PFSK-1 (cell line): ENCODE data around the gene CDT1.

Experiments used
- FOXP2 ChIP-seq: optimal IDR thresholded peaks from 2 replicates; pipeline ENCODE3; 2011; ENCODE audit warnings: borderline replicate concordance, control low read depth, inconsistent platforms; ENCODE audit not compliant: insufficient read depth; ENCODE audit errors: extremely low read length, extremely low read depth
- POLR2AphosphoS5 ChIP-seq: IDR thresholded peaks from 2 replicates; pipeline ENCODE4 v1.6.1; 2012; ENCODE audit warnings: low read depth, mild to moderate bottlenecking, control low read depth, low read length, moderate library complexity
- SIN3A ChIP-seq: IDR thresholded peaks from 2 replicates; pipeline ENCODE4 v1.6.1; 2012; ENCODE audit warnings: mild to moderate bottlenecking, low read length, moderate library complexity, borderline replicate concordance; ENCODE audit not compliant: insufficient read depth
- TAF1 ChIP-seq: IDR thresholded peaks from 2 replicates; pipeline ENCODE4 v1.6.1; 2012; ENCODE audit warnings: low read length, control low read depth, borderline replicate concordance; ENCODE audit not compliant: insufficient read depth
- TF ChIP-seq, protein P1 (sequence below), 2 experiments: IDR thresholded peaks; 2 replicates each; pipeline versions ENCODE4 v1.6.1 to v1.8.0; 2011 to 2012; ENCODE audit warnings: low read depth in 2 of 2, low read length in 2 of 2, control low read depth in 1 of 2, inconsistent platforms in 1 of 2, mild to moderate bottlenecking in 1 of 2, moderate library complexity in 1 of 2; ENCODE audit not compliant: insufficient read depth in 1 of 2

The CDT1 gene

DNA sequence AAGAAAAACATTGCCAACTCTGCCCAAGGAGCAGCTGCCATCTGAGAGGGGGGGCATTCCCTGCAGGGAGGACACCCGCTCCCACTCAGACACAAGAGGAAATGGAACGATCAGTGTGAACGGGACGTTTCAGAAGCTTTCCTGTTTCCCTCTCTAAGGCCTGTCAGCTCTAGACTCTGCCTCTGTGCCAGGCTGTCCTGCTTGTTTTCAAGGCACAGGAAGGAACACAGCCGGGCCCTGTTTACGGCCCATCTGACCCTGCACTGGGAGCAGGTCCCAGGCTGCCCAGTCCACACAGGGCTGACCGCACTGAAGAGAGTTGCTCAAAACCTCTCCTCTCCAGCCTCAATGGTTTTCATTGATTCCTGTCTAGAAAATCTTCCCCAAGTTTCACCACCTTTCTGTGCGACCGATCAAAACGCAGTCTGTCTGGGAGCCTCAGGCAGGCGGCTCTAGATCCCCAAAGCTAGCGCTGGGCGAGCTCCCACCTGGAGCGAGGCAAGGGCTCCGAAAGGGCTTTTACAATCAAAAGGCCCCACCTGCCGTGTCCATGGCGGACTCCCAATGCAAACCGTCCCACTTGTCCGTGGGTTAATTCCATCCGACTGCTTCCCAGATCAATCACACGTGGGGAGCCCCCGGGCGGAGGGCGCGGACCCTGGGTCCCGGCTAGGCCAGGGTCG, 20.1 kb upstream of the CDT1 start:
- TF ChIP-seq, protein P1, sequence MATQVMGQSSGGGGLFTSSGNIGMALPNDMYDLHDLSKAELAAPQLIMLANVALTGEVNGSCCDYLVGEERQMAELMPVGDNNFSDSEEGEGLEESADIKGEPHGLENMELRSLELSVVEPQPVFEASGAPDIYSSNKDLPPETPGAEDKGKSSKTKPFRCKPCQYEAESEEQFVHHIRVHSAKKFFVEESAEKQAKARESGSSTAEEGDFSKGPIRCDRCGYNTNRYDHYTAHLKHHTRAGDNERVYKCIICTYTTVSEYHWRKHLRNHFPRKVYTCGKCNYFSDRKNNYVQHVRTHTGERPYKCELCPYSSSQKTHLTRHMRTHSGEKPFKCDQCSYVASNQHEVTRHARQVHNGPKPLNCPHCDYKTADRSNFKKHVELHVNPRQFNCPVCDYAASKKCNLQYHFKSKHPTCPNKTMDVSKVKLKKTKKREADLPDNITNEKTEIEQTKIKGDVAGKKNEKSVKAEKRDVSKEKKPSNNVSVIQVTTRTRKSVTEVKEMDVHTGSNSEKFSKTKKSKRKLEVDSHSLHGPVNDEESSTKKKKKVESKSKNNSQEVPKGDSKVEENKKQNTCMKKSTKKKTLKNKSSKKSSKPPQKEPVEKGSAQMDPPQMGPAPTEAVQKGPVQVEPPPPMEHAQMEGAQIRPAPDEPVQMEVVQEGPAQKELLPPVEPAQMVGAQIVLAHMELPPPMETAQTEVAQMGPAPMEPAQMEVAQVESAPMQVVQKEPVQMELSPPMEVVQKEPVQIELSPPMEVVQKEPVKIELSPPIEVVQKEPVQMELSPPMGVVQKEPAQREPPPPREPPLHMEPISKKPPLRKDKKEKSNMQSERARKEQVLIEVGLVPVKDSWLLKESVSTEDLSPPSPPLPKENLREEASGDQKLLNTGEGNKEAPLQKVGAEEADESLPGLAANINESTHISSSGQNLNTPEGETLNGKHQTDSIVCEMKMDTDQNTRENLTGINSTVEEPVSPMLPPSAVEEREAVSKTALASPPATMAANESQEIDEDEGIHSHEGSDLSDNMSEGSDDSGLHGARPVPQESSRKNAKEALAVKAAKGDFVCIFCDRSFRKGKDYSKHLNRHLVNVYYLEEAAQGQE (IDR thresholded peaks at IDR 0.05; ENCODE audit: insufficient read depth in 1 of 2, low read depth in 2 of 2, low read length in 2 of 2): no peak
- TF ChIP-seq TAF1 (no peak), POLR2AphosphoS5 (no peak), FOXP2 (peak; percentile 54), SIN3A (no peak)

DNA sequence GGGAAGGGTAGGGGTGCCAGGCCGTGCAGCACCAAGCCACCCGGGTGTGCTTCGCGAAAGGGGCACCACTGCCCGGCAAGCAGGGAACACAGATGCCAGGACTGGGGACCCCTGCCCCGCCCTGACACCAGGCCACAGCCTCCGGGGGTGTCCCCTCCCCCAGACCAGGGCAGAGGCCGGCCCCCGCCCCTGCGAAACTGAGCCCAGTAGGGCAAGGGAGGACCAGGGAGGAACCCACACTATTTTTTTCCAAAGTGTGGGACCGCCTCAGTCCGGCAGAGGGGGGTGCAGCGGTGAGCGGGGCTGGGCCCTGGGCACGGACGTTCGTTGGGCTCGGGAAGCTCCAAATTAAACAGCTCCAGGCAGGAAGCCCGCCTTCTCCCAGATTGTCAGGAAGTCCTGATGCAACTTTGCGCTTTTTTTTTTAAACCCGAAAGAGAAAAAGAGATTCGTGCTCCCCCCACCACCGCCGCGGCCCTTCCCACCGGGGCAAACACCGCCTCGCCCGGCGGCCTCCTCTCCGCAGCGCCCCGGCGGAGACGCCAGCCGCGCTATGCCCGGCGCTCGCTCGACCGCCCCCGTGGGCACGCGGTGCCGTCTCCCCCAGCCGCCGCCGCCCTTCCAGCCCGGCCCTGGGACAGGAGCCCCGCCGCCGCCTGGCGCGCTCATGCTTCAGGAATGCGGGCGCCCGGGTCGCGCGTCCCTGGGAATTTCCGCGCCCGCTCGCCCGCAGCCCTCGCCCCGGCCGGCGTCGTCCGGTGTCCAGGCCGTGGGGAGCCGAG, 19.3 kb upstream of the CDT1 start:
- peak; percentile 13; the same call in 1 of the 2 replicates for TF ChIP-seq TAF1
- TF ChIP-seq FOXP2: no peak
- TF ChIP-seq POLR2AphosphoS5: peak; percentile 32; the same call in 1 of the 2 replicates

DNA sequence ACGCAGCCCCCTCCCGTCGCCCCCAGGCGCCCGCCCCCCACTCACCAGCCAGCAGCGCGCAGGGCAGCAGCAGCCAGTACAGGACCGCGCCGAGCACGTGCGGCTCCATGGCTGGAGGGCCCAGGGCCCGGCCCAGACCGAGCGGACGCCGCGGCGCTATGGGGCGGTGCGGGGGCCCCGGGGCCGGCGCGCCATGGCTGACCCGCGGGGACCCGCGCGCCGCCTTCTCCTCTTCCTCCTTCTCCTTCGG, 18.8 kb upstream of the CDT1 start:
- TF ChIP-seq SIN3A (no peak), POLR2AphosphoS5 (no peak), FOXP2 (no peak), TAF1 (no peak)
- TF ChIP-seq, protein P1 (IDR thresholded peaks at IDR 0.05; ENCODE audit: insufficient read depth in 1 of 2, low read depth in 2 of 2, low read length in 2 of 2): no peak

DNA sequence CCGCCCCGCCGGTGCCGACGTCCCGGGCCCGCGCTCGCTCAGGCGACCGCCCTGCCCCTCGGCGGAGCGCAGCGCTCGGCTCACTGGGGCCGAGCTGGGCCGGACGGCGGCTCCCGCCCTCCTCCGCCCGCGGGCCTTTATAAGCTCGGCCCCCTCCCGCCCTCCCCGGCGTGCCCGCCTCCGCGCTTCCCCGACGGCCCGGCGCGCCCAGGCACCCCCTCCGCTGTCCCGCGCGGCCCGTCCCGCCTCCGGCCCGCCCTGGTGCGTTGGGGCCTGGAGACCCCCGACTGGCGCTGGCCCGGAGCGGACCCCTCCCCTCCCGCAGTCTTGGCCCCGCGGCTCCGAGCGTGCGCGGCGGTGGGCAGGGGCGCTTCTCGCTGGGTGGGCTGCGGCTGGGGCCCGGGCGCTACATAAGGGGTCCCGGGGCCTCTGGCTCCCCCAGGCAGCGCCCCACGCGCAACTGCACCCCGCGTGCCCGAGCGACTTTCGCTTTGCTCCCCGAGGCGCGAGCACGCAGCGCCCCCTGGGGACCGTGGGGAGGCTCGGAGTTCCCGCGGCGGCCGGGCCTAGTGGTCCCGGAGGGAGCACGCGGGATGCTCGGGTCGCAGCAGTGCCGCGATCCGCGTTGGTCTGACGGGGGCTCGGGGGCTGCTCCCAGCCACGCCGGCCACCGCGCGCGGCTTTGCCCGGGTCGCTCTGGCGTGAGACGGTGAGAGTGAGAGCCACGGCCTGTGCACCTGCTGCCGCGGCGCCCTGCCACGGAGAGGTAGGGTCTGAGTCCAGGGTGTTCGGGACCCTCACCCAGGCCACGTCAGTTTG, 18.3 kb upstream of the CDT1 start, which contains the start of gene PIEZO1:
PIEZO1 (minus strand) TSS at position 115 of the 819 bp plus-strand sequence. CDS start 256 bp downstream, outside the sequence.
- no peak for TF ChIP-seq FOXP2
- TF ChIP-seq SIN3A: no peak
- TF ChIP-seq, protein P1 (IDR thresholded peaks at IDR 0.05; ENCODE audit: insufficient read depth in 1 of 2, low read depth in 2 of 2, low read length in 2 of 2): no peak
- TF ChIP-seq POLR2AphosphoS5: no peak; the same call in 1 of the 2 replicates
- no peak for TF ChIP-seq TAF1
